Measurements from ENCODE around the gene ARHGAP29. TPM values are rescaled to one million over a fixed set of nuclear protein-coding genes. Genes with fewer than 3 reads are reported as not detected.

The ARHGAP29 gene
- total and polyA plus RNA-seq, 2 of the 8 experiments (the other 6 are each of a cell fraction or from before 2014, with no cell fraction given) = 0.57 to 3.2 TPM

DNA sequence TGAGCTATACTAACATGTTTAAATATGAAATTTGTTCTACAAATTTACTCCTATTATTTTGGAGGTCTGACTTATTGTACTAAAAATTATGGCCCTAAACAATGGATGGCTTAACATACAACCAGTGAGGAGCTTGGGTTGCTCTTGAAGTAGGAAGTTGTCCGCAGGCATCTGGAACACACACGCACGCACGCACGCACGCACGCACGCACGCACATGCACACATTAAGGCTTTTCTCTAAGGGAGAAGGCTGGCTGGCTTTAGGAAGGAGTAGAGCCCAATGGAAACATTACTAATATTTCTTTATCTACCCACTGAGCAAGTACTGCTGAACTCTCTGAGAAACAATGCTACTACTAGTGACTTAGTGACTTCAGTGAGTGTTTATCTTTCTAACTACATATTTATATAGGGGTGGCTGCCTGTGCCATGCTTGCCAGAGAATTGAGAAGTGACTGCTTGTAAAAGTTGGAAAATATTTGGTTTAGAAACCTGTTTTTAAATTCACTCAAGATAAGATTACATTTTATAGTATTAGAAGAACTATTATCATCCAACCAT is 16.2 kb upstream of the ARHGAP29 start (continued):
- TF ChIP-seq TAF7 (optimal IDR thresholded peaks at IDR 0.05; ENCODE audit: borderline replicate concordance, low read depth, low read length) = no peak
- no peak for TF ChIP-seq CBX5 (IDR thresholded peaks at IDR 0.05; ENCODE audit: low read depth, low read length)
- TF ChIP-seq SP1 (IDR thresholded peaks at IDR 0.05; ENCODE audit: low read depth, low read length) = no peak
- no peak for TF ChIP-seq RBBP5 (IDR thresholded peaks at IDR 0.05; ENCODE audit: borderline replicate concordance, low read depth, low read length)
- no peak for TF ChIP-seq KDM1A (IDR thresholded peaks at IDR 0.05; ENCODE audit: borderline replicate concordance, low read length)
